ENCODE measurements around the gene TKT.

Gene TKT

GRCh38 chr3:53194210-53195065, 61.4 kb downstream of the TKT start:
- H3K27ac ChIP-seq (replicated peaks), result no peak overlapping the region
- no peak for DNase-seq (ENCODE audit: low read depth in 1 of 2, low spot score in 1 of 2)

GRCh38 chr3:53193466-53194209, 62.2 kb downstream of the TKT start:
- H3K27ac ChIP-seq (replicated peaks), result no peak overlapping the region
- no peaks in the 10 kb centered on the region for H3K27me3 ChIP-seq (ENCODE audit: insufficient read depth, poor library complexity, severe bottlenecking)
- DNase-seq (ENCODE audit: low read depth in 1 of 2, low spot score in 1 of 2), result no peak
- H3K4me3 ChIP-seq (replicated peaks; ENCODE audit: insufficient read depth, low read length), result no peak overlapping the region
- TF ChIP-seq SPI1 (IDR thresholded peaks at IDR 0.05; ENCODE audit: borderline replicate concordance, low read depth) (no peak), POLR2AphosphoS5 (IDR thresholded peaks at IDR 0.05; ENCODE audit: low read depth) (peak; percentile 28; the same call in 1 of the 2 replicates)

More at GRCh38 chr3:53194210-53195065, 61.4 kb downstream of the TKT start:
- TF ChIP-seq SPI1 (IDR thresholded peaks at IDR 0.05; ENCODE audit: borderline replicate concordance, low read depth), result no peak
- no peak for TF ChIP-seq GABPA (IDR thresholded peaks at IDR 0.05; ENCODE audit: low read depth)
- TF ChIP-seq POLR2AphosphoS5 (IDR thresholded peaks at IDR 0.05; ENCODE audit: low read depth), result no peak; the same call in 1 of the 2 replicates
- TF ChIP-seq REST (IDR thresholded peaks at IDR 0.05; ENCODE audit: insufficient replicate concordance, low read depth), result no peak
- TF ChIP-seq CTCF (IDR thresholded peaks at IDR 0.05; ENCODE audit: insufficient read depth, low read length), result no peak
- Histone ChIP-seq H3K4me3 (replicated peaks; ENCODE audit: insufficient read depth, low read length) (no peak overlapping the region), H3K27me3 (ENCODE audit: insufficient read depth, poor library complexity, severe bottlenecking) (no peaks in the 10 kb centered on the region)

GRCh38 chr3:53192608-53193007, 63.2 kb downstream of the TKT start:
- no peak overlapping the region for H3K4me3 ChIP-seq (replicated peaks; ENCODE audit: insufficient read depth, low read length)
- no peak overlapping the region for H3K27ac ChIP-seq (replicated peaks)
- TF ChIP-seq GABPA (IDR thresholded peaks at IDR 0.05; ENCODE audit: low read depth) (no peak), REST (IDR thresholded peaks at IDR 0.05; ENCODE audit: insufficient replicate concordance, low read depth) (no peak), POLR2AphosphoS5 (IDR thresholded peaks at IDR 0.05; ENCODE audit: low read depth) (no peak; the same call in 1 of the 2 replicates), CTCF (IDR thresholded peaks at IDR 0.05; ENCODE audit: insufficient read depth, low read length) (no peak), SPI1 (IDR thresholded peaks at IDR 0.05; ENCODE audit: borderline replicate concordance, low read depth) (no peak)
- no peaks in the 10 kb centered on the region for H3K27me3 ChIP-seq (ENCODE audit: insufficient read depth, poor library complexity, severe bottlenecking)
- no peak for DNase-seq (ENCODE audit: low read depth in 1 of 2, low spot score in 1 of 2)

GRCh38 chr3:53191836-53192480, 63.9 kb downstream of the TKT start:
- Histone ChIP-seq H3K4me3 (replicated peaks; ENCODE audit: insufficient read depth, low read length) (no peak overlapping the region), H3K27me3 (ENCODE audit: insufficient read depth, poor library complexity, severe bottlenecking) (no peaks in the 10 kb centered on the region), H3K27ac (replicated peaks) (no peak overlapping the region)
- TF ChIP-seq CTCF (IDR thresholded peaks at IDR 0.05; ENCODE audit: insufficient read depth, low read length), result no peak
- no peak for TF ChIP-seq REST (IDR thresholded peaks at IDR 0.05; ENCODE audit: insufficient replicate concordance, low read depth)
- TF ChIP-seq GABPA (IDR thresholded peaks at IDR 0.05; ENCODE audit: low read depth), result no peak
- TF ChIP-seq POLR2AphosphoS5 (IDR thresholded peaks at IDR 0.05; ENCODE audit: low read depth), result no peak
- TF ChIP-seq SPI1 (IDR thresholded peaks at IDR 0.05; ENCODE audit: borderline replicate concordance, low read depth), result no peak
- DNase-seq (ENCODE audit: low read depth in 1 of 2, low spot score in 1 of 2), result no peak

All from HL-60 (cell line).